Measurements from ENCODE around the gene C1D.

C1D gene, protein sequence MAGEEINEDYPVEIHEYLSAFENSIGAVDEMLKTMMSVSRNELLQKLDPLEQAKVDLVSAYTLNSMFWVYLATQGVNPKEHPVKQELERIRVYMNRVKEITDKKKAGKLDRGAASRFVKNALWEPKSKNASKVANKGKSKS

DNA sequence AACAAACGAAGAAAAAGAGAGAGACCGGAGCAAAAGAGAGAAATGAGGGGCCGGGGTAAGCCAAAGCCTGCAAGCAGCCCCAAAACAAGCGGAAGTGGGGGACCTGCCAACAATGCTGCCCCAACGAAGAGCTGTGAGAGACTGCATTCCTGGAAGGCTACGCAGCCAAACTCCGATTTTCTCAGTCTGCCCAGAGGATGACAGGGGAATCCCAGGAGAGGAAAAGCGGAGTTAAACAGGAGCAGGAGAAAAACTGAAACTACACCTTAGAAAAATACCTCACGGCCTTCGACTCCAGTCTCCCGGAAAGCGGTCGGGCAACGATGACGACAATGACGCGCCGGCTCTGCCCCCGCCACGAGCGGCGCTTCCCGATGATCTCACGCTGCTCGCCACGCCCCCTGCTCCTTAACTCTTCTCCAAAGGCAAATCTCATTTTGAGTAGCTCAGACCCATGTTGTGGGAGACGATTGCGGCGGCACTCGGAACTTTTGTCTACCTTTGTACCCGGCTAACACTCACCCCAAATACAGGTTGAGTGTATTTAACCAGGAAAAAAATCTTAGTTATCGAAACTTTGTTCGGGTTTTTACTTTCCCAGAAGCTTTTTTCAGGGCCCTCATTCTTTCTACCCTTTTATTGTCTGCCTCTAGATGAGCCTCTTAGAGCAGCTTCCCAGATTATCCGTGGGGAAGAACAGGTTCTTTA is at the start of gene C1D:
TSS of gene C1D (minus strand) at position 325 of the 708 bp plus-strand sequence. CDS start 15,694 bp downstream, outside the sequence.
- no peaks in the 10 kb centered on the region for H3K9me3 Mint-ChIP-seq
- H3K27ac Mint-ChIP-seq, result peak within 1 kb of the TSS; percentile 98
- H3K36me3 Mint-ChIP-seq (ENCODE audit: low read depth), result peaks cover 21% of the 10 kb centered on the region
- H3K27me3 Mint-ChIP-seq, result peaks cover 8% of the 10 kb centered on the region
- H3K4me1 Mint-ChIP-seq (ENCODE audit: low read depth), result peaks cover 33% of the 10 kb centered on the region
- H3K4me3 Mint-ChIP-seq, result peak within 1 kb of the TSS; percentile 91
- intact Hi-C loops (cut with micrococcal nuclease), result loop anchor here (2.0 kb wide), 1 partner anchor 94 kb away; the partner anchor contains the start of gene PNO1

- H3K27me3 Mint-ChIP-seq, result no peaks in the 10 kb centered on the region
- H3K27ac Mint-ChIP-seq, result no peak overlapping the region
- no peak overlapping the region for H3K4me3 Mint-ChIP-seq
- H3K9me3 Mint-ChIP-seq, result peaks cover 17% of the 10 kb centered on the region
- intact Hi-C loops (cut with micrococcal nuclease), result no loop called here
- H3K4me1 Mint-ChIP-seq (ENCODE audit: low read depth), result peaks cover 7% of the 10 kb centered on the region
- peaks cover 6% of the 10 kb centered on the region for H3K36me3 Mint-ChIP-seq (ENCODE audit: low read depth)
Observed at GRCh38 chr2:68110102-68110501, 47.3 kb upstream of the C1D start.

GRCh38 chr2:68108120-68108519 is 45.3 kb upstream of the C1D start:
- H3K27me3 Mint-ChIP-seq, result no peaks in the 10 kb centered on the region
- H3K27ac Mint-ChIP-seq, result no peak overlapping the region
- peaks cover 20% of the 10 kb centered on the region for H3K9me3 Mint-ChIP-seq
- peaks cover 7% of the 10 kb centered on the region for H3K4me1 Mint-ChIP-seq (ENCODE audit: low read depth)
- peaks cover 6% of the 10 kb centered on the region for H3K36me3 Mint-ChIP-seq (ENCODE audit: low read depth)
- H3K4me3 Mint-ChIP-seq, result no peak overlapping the region
- intact Hi-C loops (cut with micrococcal nuclease), result no loop called here

DNA sequence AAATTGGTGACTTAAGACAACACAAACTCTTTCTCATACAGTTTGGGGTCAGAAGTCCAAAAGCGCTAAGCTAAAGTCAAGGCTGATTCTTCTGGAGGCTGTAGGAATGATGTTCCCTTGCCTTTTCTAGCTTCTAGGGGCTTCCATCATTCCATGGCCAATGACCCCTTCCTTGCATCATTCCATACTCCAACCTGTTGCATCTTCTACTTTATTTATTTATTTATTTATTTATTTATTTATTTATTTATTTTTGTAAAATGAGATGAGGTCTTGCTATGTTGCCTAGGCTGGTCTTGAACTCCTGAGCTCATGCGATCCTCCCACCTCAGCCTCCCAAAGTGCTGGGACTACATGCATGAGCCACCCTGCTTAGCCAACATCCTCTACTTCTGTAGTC is 44.7 kb upstream of the C1D start:
- no peaks in the 10 kb centered on the region for H3K27me3 Mint-ChIP-seq
- peaks cover 7% of the 10 kb centered on the region for H3K4me1 Mint-ChIP-seq (ENCODE audit: low read depth)
- H3K27ac Mint-ChIP-seq, result no peak overlapping the region
- peaks cover 6% of the 10 kb centered on the region for H3K36me3 Mint-ChIP-seq (ENCODE audit: low read depth)
- intact Hi-C loops (cut with micrococcal nuclease), result no loop called here
- peaks cover 20% of the 10 kb centered on the region for H3K9me3 Mint-ChIP-seq
- no peak overlapping the region for H3K4me3 Mint-ChIP-seq

DNA sequence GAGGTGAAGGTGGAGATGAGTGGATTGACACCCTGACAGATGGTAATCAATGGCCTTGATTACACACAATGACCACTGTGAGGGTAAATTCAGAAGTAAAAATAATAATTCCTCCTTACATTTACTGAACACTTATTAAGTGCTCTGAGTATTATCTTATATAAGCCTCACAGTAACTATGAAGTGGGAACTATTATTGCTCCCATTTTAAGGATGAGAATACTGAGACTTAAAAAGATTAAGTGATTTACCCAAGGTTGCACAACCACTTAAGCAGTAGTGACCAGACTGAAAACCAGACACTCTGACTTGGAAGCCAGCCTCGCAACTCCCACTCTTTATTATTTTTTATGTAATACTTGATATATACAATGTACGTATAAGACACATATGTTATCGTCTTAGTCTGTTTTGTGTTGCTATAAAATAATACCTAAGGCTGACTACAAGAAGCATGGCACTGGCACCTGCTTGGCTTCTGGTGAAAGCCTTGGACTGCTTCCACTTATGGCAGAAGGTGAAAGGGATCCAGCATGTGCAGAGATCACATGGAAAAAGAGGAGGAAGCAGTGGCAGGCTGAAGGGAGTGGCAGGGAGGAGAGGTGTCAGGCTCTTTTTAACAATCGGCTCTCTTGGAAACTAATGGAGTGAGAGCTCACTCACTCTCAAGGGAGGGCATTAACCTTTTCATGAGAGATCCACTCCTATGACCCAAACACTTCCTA is 41.5 kb upstream of the C1D start:
- Mint-ChIP-seq H3K4me3 (no peak overlapping the region), H3K27me3 (no peaks in the 10 kb centered on the region), H3K36me3 (ENCODE audit: low read depth) (peaks cover 6% of the 10 kb centered on the region), H3K27ac (no peak overlapping the region), H3K9me3 (peaks cover 20% of the 10 kb centered on the region), H3K4me1 (ENCODE audit: low read depth) (peaks cover 18% of the 10 kb centered on the region)
- intact Hi-C loops (cut with micrococcal nuclease), result no loop called here

DNA sequence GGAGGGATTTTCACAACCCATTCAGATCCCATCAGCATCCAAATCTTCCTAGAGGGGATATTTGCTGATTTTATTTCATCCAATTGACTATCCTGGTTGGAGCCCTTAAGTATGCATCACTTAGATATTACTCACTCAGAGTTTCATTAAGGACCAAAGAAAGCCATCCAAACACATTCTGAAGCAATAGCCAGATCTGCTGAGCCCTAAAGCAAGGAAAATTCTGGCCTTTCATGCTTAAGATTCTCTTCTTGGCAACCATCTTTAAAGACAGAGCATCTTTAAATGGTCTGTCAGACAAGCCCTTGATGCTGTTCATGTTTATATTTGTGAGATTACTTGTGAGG is 40.9 kb upstream of the C1D start:
- no peak overlapping the region for H3K27ac Mint-ChIP-seq
- H3K9me3 Mint-ChIP-seq, result peaks cover 20% of the 10 kb centered on the region
- peaks cover 6% of the 10 kb centered on the region for H3K36me3 Mint-ChIP-seq (ENCODE audit: low read depth)
- H3K4me1 Mint-ChIP-seq (ENCODE audit: low read depth), result peaks cover 18% of the 10 kb centered on the region
- intact Hi-C loops (cut with micrococcal nuclease), result no loop called here
- no peaks in the 10 kb centered on the region for H3K27me3 Mint-ChIP-seq
- H3K4me3 Mint-ChIP-seq, result no peak overlapping the region

GRCh38 chr2:68103030-68103708 is 40.4 kb upstream of the C1D start:
- intact Hi-C loops (cut with micrococcal nuclease), result no loop called here
- peaks cover 16% of the 10 kb centered on the region for H3K4me1 Mint-ChIP-seq (ENCODE audit: low read depth)
- no peak overlapping the region for H3K4me3 Mint-ChIP-seq
- peaks cover 20% of the 10 kb centered on the region for H3K9me3 Mint-ChIP-seq
- no peaks in the 10 kb centered on the region for H3K27me3 Mint-ChIP-seq
- H3K27ac Mint-ChIP-seq, result no peak overlapping the region
- H3K36me3 Mint-ChIP-seq (ENCODE audit: low read depth), result peaks cover 6% of the 10 kb centered on the region

GRCh38 chr2:68100189-68100588 is 37.4 kb upstream of the C1D start:
- no peak overlapping the region for H3K4me3 Mint-ChIP-seq
- no peaks in the 10 kb centered on the region for H3K36me3 Mint-ChIP-seq (ENCODE audit: low read depth)
- intact Hi-C loops (cut with micrococcal nuclease), result no loop called here
- H3K9me3 Mint-ChIP-seq, result peaks cover 4% of the 10 kb centered on the region
- H3K27ac Mint-ChIP-seq, result no peak overlapping the region
- no peaks in the 10 kb centered on the region for H3K27me3 Mint-ChIP-seq
- peaks cover 10% of the 10 kb centered on the region for H3K4me1 Mint-ChIP-seq (ENCODE audit: low read depth)

- Mint-ChIP-seq H3K4me3 (no peak overlapping the region), H3K27ac (no peak overlapping the region), H3K27me3 (no peaks in the 10 kb centered on the region), H3K4me1 (ENCODE audit: low read depth) (peaks cover 10% of the 10 kb centered on the region), H3K36me3 (ENCODE audit: low read depth) (no peaks in the 10 kb centered on the region), H3K9me3 (no peaks in the 10 kb centered on the region)
- intact Hi-C loops (cut with micrococcal nuclease), result no loop called here
Observed at GRCh38 chr2:68099260-68099659, 36.5 kb upstream of the C1D start.

- Mint-ChIP-seq H3K9me3 (no peaks in the 10 kb centered on the region), H3K27ac (no peak overlapping the region), H3K4me3 (no peak overlapping the region), H3K4me1 (ENCODE audit: low read depth) (peaks cover 10% of the 10 kb centered on the region), H3K27me3 (no peaks in the 10 kb centered on the region), H3K36me3 (ENCODE audit: low read depth) (no peaks in the 10 kb centered on the region)
- intact Hi-C loops (cut with micrococcal nuclease), result no loop called here
Observed at GRCh38 chr2:68098291-68098797, 35.5 kb upstream of the C1D start.

GRCh38 chr2:68094111-68094510 is 31.3 kb upstream of the C1D start:
- Mint-ChIP-seq H3K36me3 (ENCODE audit: low read depth) (no peaks in the 10 kb centered on the region), H3K4me3 (no peak overlapping the region), H3K27me3 (no peaks in the 10 kb centered on the region), H3K27ac (no peak overlapping the region), H3K9me3 (no peaks in the 10 kb centered on the region), H3K4me1 (ENCODE audit: low read depth) (peaks cover 7% of the 10 kb centered on the region)
- intact Hi-C loops (cut with micrococcal nuclease), result no loop called here

DNA sequence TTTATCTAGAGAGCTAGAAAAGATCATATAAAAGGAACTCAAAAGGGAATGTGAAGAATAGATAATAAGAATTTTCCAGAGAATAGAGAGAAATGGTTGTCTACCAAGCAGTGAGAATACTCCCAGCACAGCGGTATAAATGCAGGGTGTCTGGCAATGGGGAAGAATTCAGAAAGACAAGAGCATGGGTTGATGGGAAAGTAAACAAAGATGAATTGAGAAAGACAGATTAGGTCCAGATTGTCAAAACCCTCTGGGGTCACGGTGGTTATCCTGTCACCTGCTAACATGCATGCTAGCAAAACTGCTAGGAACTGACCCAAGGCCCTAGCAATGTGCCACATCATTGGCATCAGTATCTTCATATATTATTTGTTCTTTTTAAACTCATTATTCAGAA is 30.8 kb upstream of the C1D start:
- Mint-ChIP-seq H3K27me3 (no peaks in the 10 kb centered on the region), H3K27ac (no peak overlapping the region), H3K9me3 (no peaks in the 10 kb centered on the region), H3K36me3 (ENCODE audit: low read depth) (no peaks in the 10 kb centered on the region), H3K4me3 (no peak overlapping the region), H3K4me1 (ENCODE audit: low read depth) (peaks cover 7% of the 10 kb centered on the region)
- intact Hi-C loops (cut with micrococcal nuclease), result no loop called here

DNA sequence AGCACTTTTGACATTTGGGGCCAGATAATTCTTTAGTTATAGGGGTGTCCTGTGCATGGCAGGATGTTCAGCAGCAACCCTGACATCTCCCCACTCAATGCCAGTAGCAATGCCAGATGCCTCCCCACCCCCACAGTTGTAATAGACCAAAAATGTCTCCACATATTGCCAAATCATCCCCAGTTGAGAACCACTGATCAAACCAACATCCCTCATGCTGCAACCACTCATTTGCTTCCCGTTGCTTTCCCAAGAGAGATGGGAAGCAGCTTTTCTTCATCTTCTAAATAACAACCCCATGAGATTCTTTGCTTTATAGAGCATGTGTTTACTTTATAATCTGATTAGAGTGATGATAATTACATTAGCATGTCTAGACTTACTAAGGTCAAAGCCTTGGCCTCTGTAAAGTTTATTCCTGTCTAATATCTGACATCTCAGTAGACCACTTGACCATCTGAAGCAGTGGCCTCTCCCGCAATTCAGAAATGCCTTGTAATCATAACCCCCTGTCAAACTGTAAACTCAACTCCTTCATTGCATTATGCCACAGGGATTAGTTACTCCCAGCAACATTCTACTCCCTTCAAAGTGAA is 28.7 kb upstream of the C1D start:
- Mint-ChIP-seq H3K36me3 (ENCODE audit: low read depth) (no peaks in the 10 kb centered on the region), H3K27ac (no peak overlapping the region), H3K27me3 (no peaks in the 10 kb centered on the region), H3K4me3 (no peak overlapping the region), H3K4me1 (ENCODE audit: low read depth) (peaks cover 7% of the 10 kb centered on the region), H3K9me3 (no peaks in the 10 kb centered on the region)
- intact Hi-C loops (cut with micrococcal nuclease), result no loop called here

Measured in dendritic cell treated with granulocyte-macrophage colony-stimulating factor and Interleukin-4, amounts not matched to agents 40 ng/mL and 50 ng/mL, for 4 days (primary cell).